22Rv1 (cell line): ENCODE results near the gene TXNRD2.

Experiments used
- ZFX ChIP-seq: fragments of 450-650 bp; IDR thresholded peaks from 2 replicates; pipeline ENCODE4 v1.6.1; 2017; ENCODE audit warnings: antibody characterized with exemption, borderline replicate concordance
- TF ChIP-seq, protein P1 (sequence below): fragments of 450-650 bp; IDR thresholded peaks from 2 replicates; pipeline ENCODE4 v1.5.1; 2017; ENCODE audit warnings: mild to moderate bottlenecking

DNA sequence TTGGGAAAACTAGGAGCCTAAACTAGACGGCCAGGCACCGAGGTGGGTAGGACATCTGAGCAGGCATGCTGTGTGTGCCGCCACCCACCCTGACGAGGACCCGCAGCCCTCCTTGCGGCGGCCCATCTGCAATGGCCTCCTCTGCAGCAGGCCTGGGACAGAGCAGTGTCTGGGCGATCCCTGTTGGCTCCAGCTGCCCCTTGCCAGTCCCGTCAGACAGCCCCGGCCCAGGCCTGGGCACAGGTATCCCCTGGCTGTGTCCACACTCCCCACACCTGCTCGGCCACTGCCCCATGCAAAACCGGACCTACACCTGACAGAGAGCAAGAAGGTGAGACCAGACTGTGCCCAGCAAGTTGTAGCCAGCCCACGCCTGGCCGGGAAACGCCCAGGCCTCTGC lies 48.3 kb downstream of the TXNRD2 start:
- TF ChIP-seq, protein P1, sequence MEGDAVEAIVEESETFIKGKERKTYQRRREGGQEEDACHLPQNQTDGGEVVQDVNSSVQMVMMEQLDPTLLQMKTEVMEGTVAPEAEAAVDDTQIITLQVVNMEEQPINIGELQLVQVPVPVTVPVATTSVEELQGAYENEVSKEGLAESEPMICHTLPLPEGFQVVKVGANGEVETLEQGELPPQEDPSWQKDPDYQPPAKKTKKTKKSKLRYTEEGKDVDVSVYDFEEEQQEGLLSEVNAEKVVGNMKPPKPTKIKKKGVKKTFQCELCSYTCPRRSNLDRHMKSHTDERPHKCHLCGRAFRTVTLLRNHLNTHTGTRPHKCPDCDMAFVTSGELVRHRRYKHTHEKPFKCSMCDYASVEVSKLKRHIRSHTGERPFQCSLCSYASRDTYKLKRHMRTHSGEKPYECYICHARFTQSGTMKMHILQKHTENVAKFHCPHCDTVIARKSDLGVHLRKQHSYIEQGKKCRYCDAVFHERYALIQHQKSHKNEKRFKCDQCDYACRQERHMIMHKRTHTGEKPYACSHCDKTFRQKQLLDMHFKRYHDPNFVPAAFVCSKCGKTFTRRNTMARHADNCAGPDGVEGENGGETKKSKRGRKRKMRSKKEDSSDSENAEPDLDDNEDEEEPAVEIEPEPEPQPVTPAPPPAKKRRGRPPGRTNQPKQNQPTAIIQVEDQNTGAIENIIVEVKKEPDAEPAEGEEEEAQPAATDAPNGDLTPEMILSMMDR: no peak
- TF ChIP-seq ZFX: no peak
